A549 (cell line): ENCODE measurements around the gene MPHOSPH9. TPM values are rescaled to one million over a fixed set of nuclear protein-coding genes. Genes with fewer than 3 reads are reported as not detected.

ENCODE experiments used
- ATAC-seq, 2 experiments: fragments of 200-7000 bp in 1 of 2; fragments of >200 bp in 1 of 2; cut with Nextera tagmentation in 1 of 2; cut with Tn5 transposase in 1 of 2; 3 replicates each; pipeline versions ENCODE4 v1.8.0 to v1.9.1; 2018 to 2020; ENCODE audit warnings: mild to moderate bottlenecking in 1 of 2, moderate library complexity in 1 of 2
- CTCF ChIA-PET: fragments of 300-600 bp; sonication (Branson Sonifier 250); formaldehyde crosslinking; extraction: SDS; loops from one replicate; lab custom pipeline; 2021; ENCODE audit warnings: antibody characterized with exemption, inconsistent platforms; lab: Yijun Ruan, JAX
- POLR2A ChIA-PET: fragments of 350-600 bp; formaldehyde crosslinking; extraction: SDS; loops from one replicate; lab custom pipeline; 2021; ENCODE audit warnings: antibody characterized with exemption, inconsistent platforms; lab: Yijun Ruan, JAX
- DNase-seq, 2 experiments: peaks; one replicate each; pipeline versions ENCODE4 v3.0.0 to v3.0.0-alpha.2; 2011 to 2016; ENCODE audit warnings: low read depth in 1 of 2, low spot score in 1 of 2
- FAIRE-seq: peaks from 2 replicates; lab custom pipeline; 2011; peaks lifted over from hg19 to GRCh38; lab: Jason Lieb, UNC
- H3K27ac ChIP-seq, 2 experiments: fragments of >200 bp; sonication (Bioruptor Twin); formaldehyde crosslinking; 3 replicates each; pipeline ENCODE4 v1.5.1; 2016 to 2017
- H3K4me1 ChIP-seq: fragments of >200 bp; sonication (Bioruptor Twin); formaldehyde crosslinking; 3 replicates; pipeline ENCODE4 v1.6.1; 2016
- H3K4me2 ChIP-seq: fragments of >200 bp; sonication (Bioruptor Twin); formaldehyde crosslinking; 3 replicates; pipeline ENCODE4 v1.6.1; 2016
- H3K4me3 ChIP-seq: fragments of >200 bp; sonication (Bioruptor Twin); formaldehyde crosslinking; 3 replicates; pipeline ENCODE4 v1.5.1; 2016
- H3K9me3 ChIP-seq: fragments of >200 bp; sonication (Bioruptor Twin); formaldehyde crosslinking; 3 replicates; pipeline ENCODE4 v1.6.1; 2016
- BHLHE40 ChIP-seq: IDR thresholded peaks from 2 replicates; pipeline ENCODE4 v1.6.1; 2012; ENCODE audit warnings: low read depth, low read length, inconsistent platforms
- CHD4 ChIP-seq: fragments of 200-600 bp; sonication (generic); IDR thresholded peaks from 2 replicates; pipeline ENCODE4 v1.6.1; 2016; ENCODE audit warnings: antibody characterized with exemption, mild to moderate bottlenecking, borderline replicate concordance
- CTCF ChIP-seq: fragments of >200 bp; sonication (Bioruptor Twin); formaldehyde crosslinking; IDR thresholded peaks from 3 replicates; pipeline ENCODE4 v1.5.1; 2016
- EHMT2 ChIP-seq: fragments of 200-600 bp; sonication (generic); IDR thresholded peaks from 2 replicates; pipeline ENCODE4 v1.6.1; 2016; ENCODE audit warnings: antibody characterized with exemption, low read depth, mild to moderate bottlenecking, moderate library complexity
- FOXS1 ChIP-seq: fragments of 250-450 bp; sonication (Bioruptor Pico); IDR thresholded peaks from 2 replicates; pipeline ENCODE4 v1.5.0; 2020; ENCODE audit warnings: mild to moderate bottlenecking, moderate library complexity
- HOXB13 ChIP-seq: fragments of 250-450 bp; sonication (Bioruptor Pico); IDR thresholded peaks from 2 replicates; pipeline ENCODE4 v1.5.0; 2020; ENCODE audit warnings: low read depth, mild to moderate bottlenecking, moderate library complexity
- HOXB5 ChIP-seq: fragments of 250-450 bp; sonication (Bioruptor Pico); IDR thresholded peaks from 2 replicates; pipeline ENCODE4 v1.5.0; 2020; ENCODE audit warnings: mild to moderate bottlenecking, moderate library complexity
- JUNB ChIP-seq: fragments of >200 bp; sonication (Bioruptor Twin); formaldehyde crosslinking; IDR thresholded peaks from 2 replicates; pipeline ENCODE4 v1.6.1; 2016
- MAFK ChIP-seq: fragments of 450-650 bp; IDR thresholded peaks from 2 replicates; pipeline ENCODE4 v1.6.1; 2014; ENCODE audit not compliant: partially characterized antibody
- PHF8 ChIP-seq: fragments of 200-600 bp; sonication (generic); IDR thresholded peaks from 2 replicates; pipeline ENCODE4 v1.6.1; 2016; ENCODE audit warnings: low read depth, mild to moderate bottlenecking, antibody characterized with exemption, moderate library complexity, borderline replicate concordance
- RAD21 ChIP-seq, 2 experiments: fragments of >200 bp in 1 of 2; sonication (Bioruptor Twin) in 1 of 2; formaldehyde crosslinking in 1 of 2; IDR thresholded peaks in 1 of 2; conservative IDR thresholded peaks in 1 of 2; 2 replicates in 1 of 2; 3 replicates in 1 of 2; pipeline ENCODE4 v1.6.1; 2012 to 2018; ENCODE audit warnings: inconsistent platforms in 1 of 2
- RARB ChIP-seq: fragments of 250-450 bp; sonication (Bioruptor Pico); IDR thresholded peaks from 2 replicates; pipeline ENCODE4 v1.8.0; 2021; ENCODE audit warnings: mild to moderate bottlenecking, moderate library complexity
- REST ChIP-seq: fragments of 200-600 bp; sonication (generic); IDR thresholded peaks from 2 replicates; pipeline ENCODE4 v1.6.1; 2016; ENCODE audit warnings: antibody characterized with exemption, mild to moderate bottlenecking, moderate library complexity
- SREBF2 ChIP-seq: fragments of 450-650 bp; IDR thresholded peaks from 2 replicates; pipeline ENCODE4 v1.6.1; 2014; ENCODE audit warnings: mild to moderate bottlenecking, moderate library complexity
- ZC3H11A ChIP-seq: fragments of 450-650 bp; IDR thresholded peaks from 2 replicates; pipeline ENCODE4 v1.6.1; 2014; ENCODE audit warnings: antibody characterized with exemption, mild to moderate bottlenecking
- ZFP36 ChIP-seq: fragments of 450-650 bp; IDR thresholded peaks from 2 replicates; pipeline ENCODE4 v1.6.1; 2014; ENCODE audit warnings: borderline replicate concordance; ENCODE audit not compliant: partially characterized antibody
- ZNF302 ChIP-seq: fragments of 250-450 bp; sonication (Bioruptor Pico); IDR thresholded peaks from 2 replicates; pipeline ENCODE4 v1.9.0; 2021; ENCODE audit warnings: inconsistent platforms, mild to moderate bottlenecking, moderate library complexity
- WGBS: methylation state at CpG from one replicate; pipeline ENCODE4 v1.1.6; 2017; ENCODE audit errors: missing lambda C conversion rate; 5-methylcytosine and 5-hydroxymethylcytosine counted together
- polyA plus RNA-seq, 4 experiments: library from polyadenylated mRNA; depleted of rRNA in 3 of 4; stranded (reverse); fragments of >200 nt; fragmentation: RNase III in 1 of 4; extraction: RNeasy Plus Mini Kit Qiagen cat#74134 plus additional on column Dnase treatment in 1 of 4; gene quantifications; 2 replicates in 3 of 4; 3 replicates in 1 of 4; pipeline ENCODE4 v1.2.3, GENCODE V29; 2011 to 2017
- TF ChIP-seq, protein P1 (sequence below): fragments of 450-650 bp; IDR thresholded peaks from 2 replicates; pipeline ENCODE4 v1.6.1; 2014; ENCODE audit warnings: antibody characterized with exemption
- TF ChIP-seq, protein P2 (sequence below): fragments of 250-450 bp; sonication (Bioruptor Pico); IDR thresholded peaks from 2 replicates; pipeline ENCODE4 v1.5.0; 2020; ENCODE audit warnings: low read depth, mild to moderate bottlenecking, moderate library complexity

The MPHOSPH9 gene
- polyA plus RNA-seq, 2 of the 4 experiments (the other 2 are of a cell fraction), result 31.0 to 74.9 TPM

GRCh38 chr12:123269395-123269892 is 36.5 kb upstream of the MPHOSPH9 start:
- CTCF ChIA-PET, result interaction anchor here (0.9 to 1.5 kb wide), 2 partner anchors 96 to 1498 kb away, joined by 3 to 11 read pairs; no protein-coding TSS in a partner anchor
- FAIRE-seq (no peak), ATAC-seq (no peak; a peak in 1 of 6 replicates), DNase-seq (no peak)
- TF ChIP-seq SREBF2 (no peak), ZNF302 (CRISPR knock-in tag) (no peak), PHF8 (no peak), ZFP36 (no peak), HOXB5 (CRISPR knock-in tag) (no peak), RARB (CRISPR knock-in tag) (no peak)
- TF ChIP-seq, protein P1, sequence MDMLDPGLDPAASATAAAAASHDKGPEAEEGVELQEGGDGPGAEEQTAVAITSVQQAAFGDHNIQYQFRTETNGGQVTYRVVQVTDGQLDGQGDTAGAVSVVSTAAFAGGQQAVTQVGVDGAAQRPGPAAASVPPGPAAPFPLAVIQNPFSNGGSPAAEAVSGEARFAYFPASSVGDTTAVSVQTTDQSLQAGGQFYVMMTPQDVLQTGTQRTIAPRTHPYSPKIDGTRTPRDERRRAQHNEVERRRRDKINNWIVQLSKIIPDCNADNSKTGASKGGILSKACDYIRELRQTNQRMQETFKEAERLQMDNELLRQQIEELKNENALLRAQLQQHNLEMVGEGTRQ, result no peak
- POLR2A ChIA-PET, result interaction anchor here (0.5 kb wide), 1 partner anchor 465 kb away, joined by 3 read pairs; no protein-coding TSS in a partner anchor
- H3K27ac ChIP-seq, result peak overlapping the region; percentile 96 to 100; a peak in 5 of 6 replicates
- peaks cover 16% of the 10 kb centered on the region for H3K4me1 ChIP-seq
- WGBS, result 89% methylated on average over 17 of the region's 32 CpGs
- peak overlapping the region; percentile 90 for H3K4me2 ChIP-seq
- peak overlapping the region; percentile 94; the same call in 1 of the 3 replicates for H3K4me3 ChIP-seq
- no peaks in the 10 kb centered on the region for H3K9me3 ChIP-seq

- Histone ChIP-seq H3K4me3 (no peak overlapping the region), H3K4me1 (peaks cover 16% of the 10 kb centered on the region), H3K27ac (no peak overlapping the region), H3K4me2 (no peak overlapping the region), H3K9me3 (no peaks in the 10 kb centered on the region)
- ATAC-seq, result no peak
- no peak for DNase-seq
- TF ChIP-seq HOXB13 (CRISPR knock-in tag), result no peak
- TF ChIP-seq, protein P2, sequence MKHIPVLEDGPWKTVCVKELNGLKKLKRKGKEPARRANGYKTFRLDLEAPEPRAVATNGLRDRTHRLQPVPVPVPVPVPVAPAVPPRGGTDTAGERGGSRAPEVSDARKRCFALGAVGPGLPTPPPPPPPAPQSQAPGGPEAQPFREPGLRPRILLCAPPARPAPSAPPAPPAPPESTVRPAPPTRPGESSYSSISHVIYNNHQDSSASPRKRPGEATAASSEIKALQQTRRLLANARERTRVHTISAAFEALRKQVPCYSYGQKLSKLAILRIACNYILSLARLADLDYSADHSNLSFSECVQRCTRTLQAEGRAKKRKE, result no peak
- TF ChIP-seq CTCF, result no peak
- TF ChIP-seq ZFP36, result no peak
- no peak for TF ChIP-seq CHD4
- no peak for TF ChIP-seq SREBF2
- TF ChIP-seq JUNB, result no peak
- TF ChIP-seq EHMT2, result no peak
- no peak for TF ChIP-seq REST
- no peak for TF ChIP-seq FOXS1 (CRISPR knock-in tag)
- no peak for TF ChIP-seq BHLHE40
- no peak for TF ChIP-seq ZC3H11A
- no peak for TF ChIP-seq MAFK
- no peak for TF ChIP-seq RAD21 (conservative IDR thresholded peaks at IDR 0.05 in 1 of 2, IDR thresholded peaks at IDR 0.05 in 1 of 2)
- CTCF ChIA-PET, result interaction anchor here (0.9 to 2.3 kb wide), 2 partner anchors 34 to 314 kb away, joined by 3 to 12 read pairs; no protein-coding TSS in a partner anchor
- no peak for FAIRE-seq
- 92% methylated on average over 13 of the region's 13 CpGs for WGBS
- POLR2A ChIA-PET, result no interaction called here
These were observed 35.9 kb upstream of the MPHOSPH9 start for GRCh38 chr12:123268850-123269249.
